Gastrocnemius medialis (tissue), 4 donors: ENCODE data around the gene RAB25. TPM values are rescaled to one million over a fixed set of nuclear protein-coding genes. Genes with fewer than 3 reads are reported as not detected.

ENCODE experiments used
- ATAC-seq, 2 donors: fragments of 150-250 bp; one replicate each; pipeline ENCODE4 v1.9.1; 2016
- DNase-seq, 2 donors: peaks; one replicate each; pipeline ENCODE4 v3.0.0-alpha.2; 2019
- H3K27ac ChIP-seq, 4 donors: fragments of 200-600 bp; sonication (generic); 1 replicate in 1 of 4; 2 replicates in 3 of 4; pipeline ENCODE4 v1.5.1; 2016 to 2018; ENCODE audit warnings: mild to moderate bottlenecking in 2 of 4, moderate library complexity in 1 of 4
- H3K27me3 ChIP-seq, 3 donors: fragments of 200-600 bp; sonication (generic) in 2 of 3; 1 replicate in 1 of 3; 2 replicates in 2 of 3; pipeline versions ENCODE4 v1.5.1 to v1.6.0; 2016 to 2019; ENCODE audit warnings: mild to moderate bottlenecking in 1 of 3, moderate library complexity in 1 of 3
- H3K36me3 ChIP-seq, 2 donors: fragments of 200-600 bp; sonication (generic) in 1 of 2; one replicate each; pipeline ENCODE4 v1.5.1; 2017 to 2018
- H3K4me1 ChIP-seq, 2 donors: fragments of 200-600 bp; sonication (generic) in 1 of 2; one replicate each; pipeline ENCODE4 v1.5.1; 2016 to 2017; ENCODE audit warnings: mild to moderate bottlenecking in 2 of 2
- H3K4me3 ChIP-seq, 4 donors: fragments of 200-600 bp; sonication (generic) in 3 of 4; 1 replicate in 1 of 4; 2 replicates in 3 of 4; pipeline ENCODE4 v1.5.1; 2016 to 2019; ENCODE audit warnings: mild to moderate bottlenecking in 2 of 4
- H3K9me3 ChIP-seq, 3 donors: fragments of 200-600 bp; sonication (generic) in 2 of 3; 1 replicate in 1 of 3; 2 replicates in 2 of 3; pipeline ENCODE4 v1.5.1; 2016 to 2019
- POLR2A ChIP-seq, 2 donors: fragments of 450-650 bp; IDR thresholded peaks; one replicate each; pipeline ENCODE4 v1.6.1; 2017; ENCODE audit warnings: antibody characterized with exemption in 2 of 2, mild to moderate bottlenecking in 2 of 2, moderate library complexity in 2 of 2
- in situ Hi-C, 4 donors: fragments of 200-750 bp; cut with MboI; loops; one replicate each; pipeline versions ENCODE4 v1.15.0 to v1.8.0; 2017; ENCODE audit warnings: low sequenced_read_pairs in 4 of 4
- intact Hi-C: fragments of 100-400 bp; cut with DNase I; formaldehyde crosslinking; loops from one replicate; pipeline ENCODE4 v1.15.1; 2023; ENCODE audit warnings: low total_unique reads
- total RNA-seq, 4 donors: library from RNA; depleted of rRNA; stranded (reverse); fragments of >200 nt; gene quantifications; one replicate each; pipeline versions ENCODE4 v1.1.0 to v1.2.3, GENCODE V29; 2016
- TF ChIP-seq, protein P1 (sequence below), 5 experiments: fragments of 450-650 bp in 3 of 5; fragments of 200-600 bp in 2 of 5; sonication (generic) in 2 of 5; IDR thresholded peaks in 4 of 5; conservative IDR thresholded peaks in 1 of 5; 1 replicate in 4 of 5; 2 replicates in 1 of 5; pipeline ENCODE4 v1.5.1; 2016 to 2019; ENCODE audit warnings: antibody characterized with exemption in 5 of 5, mild to moderate bottlenecking in 3 of 5, moderate library complexity in 3 of 5

The RAB25 gene
- total RNA-seq, 4 donors from 2014 or later: 1.2 TPM; not detected in 3

DNA sequence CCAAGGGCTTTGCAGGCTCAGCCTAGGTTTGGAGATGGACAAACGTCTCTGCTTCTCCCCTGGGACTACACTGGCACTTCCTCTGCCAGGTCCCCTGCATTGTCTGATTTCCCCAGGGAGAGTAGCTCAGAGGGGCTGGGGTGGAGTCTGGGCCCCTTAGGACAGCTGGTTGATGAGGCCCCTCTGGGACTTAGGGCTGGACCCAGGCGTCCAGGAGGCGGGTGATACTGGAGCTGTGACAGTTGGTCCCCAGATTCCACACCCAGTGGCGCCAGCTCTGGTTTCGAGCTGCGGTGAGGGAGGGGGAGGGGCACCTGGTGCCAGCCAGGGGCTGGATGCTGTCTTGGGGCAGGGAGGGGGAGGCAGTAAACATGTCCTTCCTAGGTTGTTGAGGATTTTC, 28.7 kb downstream of the RAB25 start:
- H3K27me3 ChIP-seq: no peaks in the 10 kb centered on the region
- H3K4me3 ChIP-seq: no peak overlapping the region
- H3K27ac ChIP-seq: no peak overlapping the region
- in situ Hi-C loops: loop anchor here (5.0 kb wide), 3 partner anchors 43 to 138 kb away; no protein-coding TSS in a partner anchor
- intact Hi-C loops: loop anchor here (1.0 kb wide), 1 partner anchor 136 kb away; no protein-coding TSS in a partner anchor
- no peak for ATAC-seq
- no peak for DNase-seq
- no peaks in the 10 kb centered on the region for H3K9me3 ChIP-seq
- no peak for TF ChIP-seq POLR2A (IDR thresholded peaks at IDR 0.05)
- TF ChIP-seq, protein P1, sequence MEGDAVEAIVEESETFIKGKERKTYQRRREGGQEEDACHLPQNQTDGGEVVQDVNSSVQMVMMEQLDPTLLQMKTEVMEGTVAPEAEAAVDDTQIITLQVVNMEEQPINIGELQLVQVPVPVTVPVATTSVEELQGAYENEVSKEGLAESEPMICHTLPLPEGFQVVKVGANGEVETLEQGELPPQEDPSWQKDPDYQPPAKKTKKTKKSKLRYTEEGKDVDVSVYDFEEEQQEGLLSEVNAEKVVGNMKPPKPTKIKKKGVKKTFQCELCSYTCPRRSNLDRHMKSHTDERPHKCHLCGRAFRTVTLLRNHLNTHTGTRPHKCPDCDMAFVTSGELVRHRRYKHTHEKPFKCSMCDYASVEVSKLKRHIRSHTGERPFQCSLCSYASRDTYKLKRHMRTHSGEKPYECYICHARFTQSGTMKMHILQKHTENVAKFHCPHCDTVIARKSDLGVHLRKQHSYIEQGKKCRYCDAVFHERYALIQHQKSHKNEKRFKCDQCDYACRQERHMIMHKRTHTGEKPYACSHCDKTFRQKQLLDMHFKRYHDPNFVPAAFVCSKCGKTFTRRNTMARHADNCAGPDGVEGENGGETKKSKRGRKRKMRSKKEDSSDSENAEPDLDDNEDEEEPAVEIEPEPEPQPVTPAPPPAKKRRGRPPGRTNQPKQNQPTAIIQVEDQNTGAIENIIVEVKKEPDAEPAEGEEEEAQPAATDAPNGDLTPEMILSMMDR (IDR thresholded peaks at IDR 0.05 in 4 of 5, conservative IDR thresholded peaks at IDR 0.05 in 1 of 5): no peak
- H3K36me3 ChIP-seq: no peaks in the 10 kb centered on the region
- H3K4me1 ChIP-seq: no peaks in the 10 kb centered on the region

DNA sequence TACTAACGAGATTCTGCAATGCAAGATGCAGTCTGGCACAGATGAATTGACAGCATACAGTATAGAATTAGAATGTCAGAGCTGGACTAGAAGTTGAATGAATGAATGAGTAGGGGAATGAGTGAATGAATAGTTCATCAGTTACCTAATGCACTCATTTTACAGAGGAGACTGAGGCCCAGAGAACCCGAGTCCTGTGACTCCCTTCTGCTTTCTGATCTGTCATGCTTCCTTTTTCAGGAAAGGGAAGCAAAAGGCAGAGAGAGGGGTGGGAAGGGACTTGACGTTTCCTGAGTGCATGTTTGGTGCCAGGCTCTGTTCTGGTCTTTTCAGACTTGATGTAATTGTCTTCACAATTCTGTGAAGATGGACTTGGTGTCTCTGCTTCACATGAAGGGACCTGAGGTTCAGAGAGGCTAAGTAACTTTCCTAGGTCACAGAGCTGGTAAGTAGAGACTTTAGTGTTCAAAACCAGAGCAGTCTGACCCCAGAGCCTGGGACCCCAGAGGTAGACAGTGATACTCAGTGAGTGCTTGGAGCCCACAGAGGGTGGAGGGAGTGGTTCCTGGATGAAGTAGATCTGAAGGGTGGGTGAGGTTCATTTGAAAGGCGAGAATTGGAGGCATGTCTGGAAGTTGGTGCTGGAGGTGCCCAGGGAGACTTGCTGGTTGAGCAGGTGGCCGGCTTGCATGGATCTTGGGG, 29.3 kb downstream of the RAB25 start:
- H3K27me3 ChIP-seq: no peaks in the 10 kb centered on the region
- ATAC-seq (peak; percentile 14 to 23), DNase-seq (no peak)
- no peak overlapping the region for H3K4me3 ChIP-seq
- TF ChIP-seq, protein P1 (IDR thresholded peaks at IDR 0.05 in 4 of 5, conservative IDR thresholded peaks at IDR 0.05 in 1 of 5): peak in 1 of 5 experiments; percentile 69
- no peak for TF ChIP-seq POLR2A (IDR thresholded peaks at IDR 0.05)
- intact Hi-C loops: loop anchor here (1.0 kb wide), 1 partner anchor 135 kb away; no protein-coding TSS in a partner anchor
- H3K4me1 ChIP-seq: no peaks in the 10 kb centered on the region
- H3K27ac ChIP-seq: no peak overlapping the region
- no peaks in the 10 kb centered on the region for H3K9me3 ChIP-seq
- H3K36me3 ChIP-seq: no peaks in the 10 kb centered on the region
- in situ Hi-C loops: loop anchor here in 3 of 4 donors (5.0 kb wide), 2 partner anchors 42 to 132 kb away; no protein-coding TSS in a partner anchor

DNA sequence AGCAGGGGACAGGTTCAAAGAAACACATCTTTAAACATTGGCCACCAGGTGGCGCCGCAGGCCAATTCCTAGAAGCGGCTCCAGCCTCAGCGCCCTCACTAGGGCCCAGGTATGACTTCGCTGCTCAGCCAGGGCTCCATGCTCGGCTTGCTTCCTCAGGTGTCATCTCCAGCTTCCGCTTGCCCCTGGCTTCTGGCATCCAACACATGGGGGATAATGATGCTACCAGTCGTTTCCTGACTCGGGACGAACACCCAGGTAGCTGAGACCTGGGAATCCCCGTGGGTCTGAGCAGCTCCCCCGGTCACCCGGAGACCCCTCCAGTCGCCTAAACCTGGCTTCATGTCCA, 29.9 kb downstream of the RAB25 start:
- TF ChIP-seq, protein P1 (IDR thresholded peaks at IDR 0.05 in 4 of 5, conservative IDR thresholded peaks at IDR 0.05 in 1 of 5): peak in 4 of 5 experiments; percentile 88 to 94 (median 92)
- no peak for TF ChIP-seq POLR2A (IDR thresholded peaks at IDR 0.05)
- H3K27ac ChIP-seq: no peak overlapping the region

DNA sequence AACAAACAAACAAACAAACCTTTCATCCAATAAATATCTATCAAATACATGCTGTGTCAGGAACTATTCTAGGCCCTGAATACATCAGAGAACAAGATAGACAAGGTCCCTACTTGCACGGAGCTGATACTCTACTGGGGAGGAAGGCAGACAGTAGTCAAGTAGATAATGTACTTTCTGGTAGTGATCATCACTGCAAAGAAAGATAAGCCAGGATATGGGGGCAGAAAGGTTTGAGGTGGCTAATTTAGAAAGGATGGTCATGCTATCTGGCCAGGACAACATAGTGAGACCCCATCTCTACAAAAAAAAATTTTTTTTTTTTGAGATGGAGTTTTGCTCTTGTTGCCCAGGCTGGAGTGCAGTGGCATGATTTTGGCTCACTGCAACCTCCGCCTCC, 30.6 kb downstream of the RAB25 start:
- no peak for DNase-seq
- TF ChIP-seq, protein P1 (IDR thresholded peaks at IDR 0.05 in 4 of 5, conservative IDR thresholded peaks at IDR 0.05 in 1 of 5): no peak
- TF ChIP-seq POLR2A (IDR thresholded peaks at IDR 0.05): no peak
- peaks cover 4 to 5% of the 10 kb centered on the region in 2 donors for H3K4me1 ChIP-seq
- no peaks in the 10 kb centered on the region for H3K9me3 ChIP-seq
- no peak overlapping the region for H3K27ac ChIP-seq
- no peak for ATAC-seq
- no peaks in the 10 kb centered on the region for H3K27me3 ChIP-seq
- no peak overlapping the region for H3K4me3 ChIP-seq
- in situ Hi-C loops: loop anchor here in 3 of 4 donors (5.0 kb wide), 2 partner anchors 41 to 131 kb away; no protein-coding TSS in a partner anchor
- intact Hi-C loops: no loop called here
- no peaks in the 10 kb centered on the region for H3K36me3 ChIP-seq

More for the DNA sequence above, 29.9 kb downstream of the RAB25 start:
- DNase-seq (peak in 1 of 2 donors; percentile 77), ATAC-seq (peak; percentile 90 to 94)
- no peaks in the 10 kb centered on the region for H3K4me1 ChIP-seq
- no peaks in the 10 kb centered on the region for H3K9me3 ChIP-seq
- intact Hi-C loops: loop anchor here (1.0 kb wide), 1 partner anchor 134 kb away; no protein-coding TSS in a partner anchor
- no peaks in the 10 kb centered on the region for H3K36me3 ChIP-seq
- no peak overlapping the region for H3K4me3 ChIP-seq
- in situ Hi-C loops: loop anchor here in 3 of 4 donors (5.0 kb wide), 2 partner anchors 41 to 131 kb away; no protein-coding TSS in a partner anchor
- H3K27me3 ChIP-seq: no peaks in the 10 kb centered on the region
